NCI-H2171 treated with DMSO at 0.1 percent for 48 hours (cell line): ENCODE data around the gene MCUB.
"Not testable (repeated sequence)": the region's sequence is repeated elsewhere in the genome, so short reads cannot be mapped to it uniquely, and the experiment has no call there.

Experiments used
- DNase-seq: peaks from one replicate; lab custom pipeline; 2025; lab: John Stamatoyannopoulos, UW

The MCUB gene

GRCh38 chr4:109559983-109560686 is at the start of gene MCUB:
TSS of gene MCUB (plus strand) at chr4:109560246. CDS start at chr4:109560338, 92 bp downstream.
- peak; percentile 64 for DNase-seq

GRCh38 chr4:109510687-109511086 is 49.4 kb upstream of the MCUB start:
- DNase-seq, result no peak

GRCh38 chr4:109511414-109511813 is 48.6 kb upstream of the MCUB start:
- DNase-seq, result no peak

- DNase-seq, result not testable (repeated sequence)
Observed at GRCh38 chr4:109513368-109513767, 46.7 kb upstream of the MCUB start.

- DNase-seq, result no peak
Observed at GRCh38 chr4:109532182-109532581, 27.9 kb upstream of the MCUB start.

GRCh38 chr4:109545401-109545800 is 14.6 kb upstream of the MCUB start:
- no peak for DNase-seq

GRCh38 chr4:109547394-109547793 is 12.7 kb upstream of the MCUB start:
- no peak for DNase-seq

- no peak for DNase-seq
Observed at GRCh38 chr4:109548655-109549054, 11.4 kb upstream of the MCUB start.

GRCh38 chr4:109552237-109552636 is 7.8 kb upstream of the MCUB start:
- no peak for DNase-seq

- DNase-seq, result no peak
Observed at GRCh38 chr4:109553130-109553529, 6.9 kb upstream of the MCUB start.

- DNase-seq, result no peak
Observed at GRCh38 chr4:109554971-109555370, 5.1 kb upstream of the MCUB start.

- no peak for DNase-seq
Observed at GRCh38 chr4:109557433-109557832, 2.6 kb upstream of the MCUB start.

- not testable (repeated sequence) for DNase-seq
Observed at GRCh38 chr4:109558095-109558494, 2.0 kb upstream of the MCUB start.

GRCh38 chr4:109559625-109559982 is 442 bp upstream of the MCUB start:
- DNase-seq, result no peak

- no peak for DNase-seq
Observed at GRCh38 chr4:109560687-109561461, 828 bp downstream of the MCUB start.

GRCh38 chr4:109562457-109563239 is 2.6 kb downstream of the MCUB start:
- DNase-seq, result no peak

GRCh38 chr4:109571494-109571893 is 11.4 kb downstream of the MCUB start:
- DNase-seq, result no peak

- DNase-seq, result no peak
Observed at GRCh38 chr4:109572154-109572553, 12.1 kb downstream of the MCUB start.

GRCh38 chr4:109574443-109574850 is 14.4 kb downstream of the MCUB start:
- no peak for DNase-seq

- peak; percentile 19 for DNase-seq
Observed at GRCh38 chr4:109574931-109575804, 15.1 kb downstream of the MCUB start.

GRCh38 chr4:109576462-109576861 is 16.4 kb downstream of the MCUB start:
- DNase-seq, result peak; percentile 38

GRCh38 chr4:109578846-109579245 is 18.8 kb downstream of the MCUB start:
- DNase-seq, result no peak
